Measurements from ENCODE around the gene CDAN1.
"Not testable (repeated sequence)": the region's sequence is repeated elsewhere in the genome, so short reads cannot be mapped to it uniquely, and the experiment has no call there.

The CDAN1 gene, protein sequence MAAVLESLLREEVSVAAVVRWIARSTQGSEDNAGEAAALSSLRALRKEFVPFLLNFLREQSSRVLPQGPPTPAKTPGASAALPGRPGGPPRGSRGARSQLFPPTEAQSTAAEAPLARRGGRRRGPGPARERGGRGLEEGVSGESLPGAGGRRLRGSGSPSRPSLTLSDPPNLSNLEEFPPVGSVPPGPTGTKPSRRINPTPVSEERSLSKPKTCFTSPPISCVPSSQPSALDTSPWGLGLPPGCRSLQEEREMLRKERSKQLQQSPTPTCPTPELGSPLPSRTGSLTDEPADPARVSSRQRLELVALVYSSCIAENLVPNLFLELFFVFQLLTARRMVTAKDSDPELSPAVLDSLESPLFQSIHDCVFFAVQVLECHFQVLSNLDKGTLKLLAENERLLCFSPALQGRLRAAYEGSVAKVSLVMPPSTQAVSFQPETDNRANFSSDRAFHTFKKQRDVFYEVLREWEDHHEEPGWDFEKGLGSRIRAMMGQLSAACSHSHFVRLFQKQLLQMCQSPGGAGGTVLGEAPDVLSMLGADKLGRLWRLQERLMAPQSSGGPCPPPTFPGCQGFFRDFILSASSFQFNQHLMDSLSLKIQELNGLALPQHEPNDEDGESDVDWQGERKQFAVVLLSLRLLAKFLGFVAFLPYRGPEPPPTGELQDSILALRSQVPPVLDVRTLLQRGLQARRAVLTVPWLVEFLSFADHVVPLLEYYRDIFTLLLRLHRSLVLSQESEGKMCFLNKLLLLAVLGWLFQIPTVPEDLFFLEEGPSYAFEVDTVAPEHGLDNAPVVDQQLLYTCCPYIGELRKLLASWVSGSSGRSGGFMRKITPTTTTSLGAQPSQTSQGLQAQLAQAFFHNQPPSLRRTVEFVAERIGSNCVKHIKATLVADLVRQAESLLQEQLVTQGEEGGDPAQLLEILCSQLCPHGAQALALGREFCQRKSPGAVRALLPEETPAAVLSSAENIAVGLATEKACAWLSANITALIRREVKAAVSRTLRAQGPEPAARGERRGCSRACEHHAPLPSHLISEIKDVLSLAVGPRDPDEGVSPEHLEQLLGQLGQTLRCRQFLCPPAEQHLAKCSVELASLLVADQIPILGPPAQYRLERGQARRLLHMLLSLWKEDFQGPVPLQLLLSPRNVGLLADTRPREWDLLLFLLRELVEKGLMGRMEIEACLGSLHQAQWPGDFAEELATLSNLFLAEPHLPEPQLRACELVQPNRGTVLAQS

DNA sequence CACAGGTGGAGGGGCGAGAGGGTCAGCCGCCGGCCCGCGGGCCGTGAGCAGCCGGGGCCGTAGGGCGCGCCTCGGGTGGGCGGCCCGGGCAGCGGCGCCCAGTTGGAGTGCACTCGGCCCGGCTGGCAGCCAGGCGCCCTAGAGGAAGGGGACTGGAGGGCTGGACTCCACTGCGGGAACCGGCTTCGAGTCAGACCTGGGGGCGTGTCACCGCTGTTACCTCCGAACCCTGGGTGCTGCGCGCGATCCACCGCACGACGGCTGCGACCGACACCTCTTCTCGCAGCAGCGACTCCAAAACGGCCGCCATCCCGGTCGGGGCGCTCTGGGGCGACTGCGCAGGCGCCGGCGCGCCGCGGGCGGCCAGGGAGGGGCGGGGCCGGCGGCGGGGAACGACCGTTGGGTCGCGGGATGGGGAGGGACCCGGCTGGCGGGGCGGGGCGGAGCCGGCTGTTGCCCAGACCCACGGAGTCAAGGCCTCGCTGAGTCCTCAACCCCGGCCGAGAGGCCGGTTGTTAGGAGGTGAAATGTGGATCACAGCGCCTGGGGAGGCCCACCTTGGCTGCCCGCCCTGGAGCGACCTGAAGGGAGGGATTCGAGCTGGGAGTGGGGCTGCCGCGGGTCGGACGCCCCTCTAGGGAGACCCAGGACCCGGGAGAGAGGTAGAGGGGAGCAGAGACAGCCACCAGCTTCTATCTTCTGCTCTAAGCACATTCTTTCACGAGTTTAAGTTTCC, at the start of gene CDAN1:
Gene CDAN1 (minus strand): TSS at position 336 of the 736 bp plus-strand sequence. CDS start 26 bp downstream, at position 310.
- DNase-seq, result peak; percentile 77

DNA sequence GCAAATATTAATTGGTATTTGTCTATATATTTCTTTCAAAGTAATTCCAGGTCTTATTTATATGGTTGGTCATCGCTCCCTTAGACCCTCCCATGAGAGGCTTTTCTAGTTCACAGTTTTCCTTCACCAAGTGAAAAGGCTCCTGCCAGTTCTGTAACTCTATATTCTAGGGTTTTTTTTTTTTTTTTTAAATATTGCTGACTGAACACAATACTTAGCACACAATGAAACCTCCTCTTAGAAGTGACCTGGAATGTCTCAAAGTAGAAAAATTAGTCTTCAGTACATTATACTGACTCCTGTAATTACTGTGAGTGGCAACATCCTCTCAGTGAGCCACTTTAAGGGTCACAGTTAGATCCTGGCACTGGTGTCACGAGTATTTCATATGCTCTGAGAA, 48.6 kb upstream of the CDAN1 start:
- no peak for DNase-seq

DNA sequence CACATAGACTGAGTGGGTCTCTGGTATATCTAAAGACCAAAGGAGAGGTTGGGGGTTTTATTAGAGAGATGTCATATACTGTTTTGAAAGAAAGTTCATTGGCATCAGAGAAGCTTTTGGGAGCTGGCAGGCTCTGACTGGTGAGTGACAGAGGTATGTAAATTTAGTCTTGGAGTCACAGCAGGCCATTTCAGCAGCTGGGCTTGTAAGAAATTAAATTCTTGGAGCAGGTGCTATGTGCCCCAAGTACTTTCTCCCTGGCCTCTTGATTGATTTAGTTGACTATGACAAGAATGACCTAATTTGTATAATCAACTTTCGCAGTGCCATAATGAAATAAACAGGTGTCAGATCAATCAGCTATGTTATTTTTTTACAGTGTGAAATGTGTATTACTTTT, 47.8 kb upstream of the CDAN1 start:
- DNase-seq, result no peak

DNA sequence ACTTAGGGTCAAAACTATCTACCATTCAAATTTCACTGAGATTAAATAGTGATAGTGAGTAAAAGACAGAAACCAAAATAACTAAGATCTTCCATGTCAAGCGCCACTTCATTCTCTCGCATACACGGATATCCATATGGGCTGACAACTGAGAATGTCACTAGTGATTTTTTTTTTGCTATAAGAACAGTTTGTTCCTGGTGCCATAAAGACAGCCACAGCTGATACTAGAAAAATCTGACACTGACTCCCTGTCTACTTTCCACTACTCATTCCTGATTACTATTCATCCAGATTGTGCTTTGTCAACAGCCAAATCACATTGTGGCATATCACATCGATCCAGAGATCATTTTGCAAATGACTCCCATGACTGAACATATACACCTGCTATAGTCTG, 45.8 kb upstream of the CDAN1 start:
- no peak for DNase-seq

DNA sequence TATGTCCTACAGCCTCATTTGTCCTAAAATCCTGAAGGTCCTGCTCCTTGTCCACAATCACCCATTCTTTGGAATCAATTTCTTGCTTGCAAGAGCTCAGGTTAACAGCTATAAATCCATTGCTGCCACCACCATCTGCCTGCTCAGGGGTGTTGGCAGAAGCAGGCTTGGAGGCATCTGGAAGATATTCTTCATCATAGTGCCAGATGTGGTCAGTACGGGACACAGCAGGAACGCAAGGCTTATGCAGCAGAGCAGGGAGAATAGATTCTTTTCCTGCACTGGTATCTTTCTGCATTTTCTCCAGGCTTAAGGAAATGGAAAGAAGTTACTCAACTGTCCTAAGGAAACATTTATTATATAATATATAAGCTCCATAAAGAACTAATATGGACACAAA, 38.5 kb upstream of the CDAN1 start:
- no peak for DNase-seq

DNA sequence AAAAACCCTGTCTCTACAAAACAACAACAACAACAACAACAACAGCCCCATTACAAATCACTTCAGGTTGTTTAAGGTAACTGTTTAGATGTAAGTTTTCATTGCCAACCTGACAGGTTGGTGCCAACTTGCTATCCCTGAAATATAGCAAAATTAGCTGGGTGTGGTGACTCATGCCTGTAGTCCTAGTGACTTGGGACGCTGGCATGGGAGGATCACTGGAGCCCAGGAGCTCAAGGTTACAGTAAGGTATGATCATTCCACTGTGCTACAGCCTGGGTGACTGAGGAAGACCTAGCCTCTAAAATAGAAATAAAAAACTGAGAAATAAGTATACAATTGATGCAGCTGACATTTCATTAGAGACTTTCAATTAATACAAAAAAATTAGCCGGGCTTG, 36.0 kb upstream of the CDAN1 start:
- no peak for DNase-seq

DNA sequence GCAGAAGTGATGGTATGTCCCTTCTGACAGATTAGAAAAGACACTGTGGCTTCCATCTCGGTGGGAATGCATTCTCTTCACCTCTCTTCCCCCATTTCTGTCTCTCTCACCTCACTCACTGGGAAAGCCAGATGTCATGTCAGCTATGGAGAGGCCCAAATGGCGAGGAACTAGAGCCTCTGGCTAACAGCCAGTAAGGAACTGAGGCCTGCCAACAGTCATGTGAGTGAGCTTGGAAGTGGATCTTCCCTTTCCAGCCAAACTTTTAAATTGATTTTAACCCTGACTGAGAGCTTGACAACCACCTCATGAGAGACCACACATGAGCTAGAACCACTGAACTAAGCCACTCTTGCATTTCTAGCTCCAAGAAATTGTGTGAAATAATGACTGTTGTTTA, 35.2 kb upstream of the CDAN1 start:
- DNase-seq, result peak; percentile 72

DNA sequence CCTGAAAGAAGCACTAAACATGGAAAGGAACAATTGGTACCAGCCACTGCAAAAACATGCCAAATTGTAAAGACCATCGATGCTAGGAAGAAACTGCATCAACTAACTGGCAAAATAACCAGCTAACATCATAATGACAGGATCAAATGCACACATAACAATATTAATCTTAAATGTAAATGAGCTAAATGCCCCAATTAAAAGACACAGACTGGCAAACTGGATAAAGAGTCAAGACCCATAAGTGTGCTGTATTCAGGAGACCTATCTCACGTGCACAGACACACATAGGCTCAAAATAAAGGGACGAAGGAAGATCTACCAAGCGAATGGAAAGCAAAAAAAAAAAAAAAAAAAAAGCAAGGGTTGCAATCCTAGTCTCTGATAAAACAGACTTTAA, 29.2 kb upstream of the CDAN1 start:
- DNase-seq, result not testable (repeated sequence)

DNA sequence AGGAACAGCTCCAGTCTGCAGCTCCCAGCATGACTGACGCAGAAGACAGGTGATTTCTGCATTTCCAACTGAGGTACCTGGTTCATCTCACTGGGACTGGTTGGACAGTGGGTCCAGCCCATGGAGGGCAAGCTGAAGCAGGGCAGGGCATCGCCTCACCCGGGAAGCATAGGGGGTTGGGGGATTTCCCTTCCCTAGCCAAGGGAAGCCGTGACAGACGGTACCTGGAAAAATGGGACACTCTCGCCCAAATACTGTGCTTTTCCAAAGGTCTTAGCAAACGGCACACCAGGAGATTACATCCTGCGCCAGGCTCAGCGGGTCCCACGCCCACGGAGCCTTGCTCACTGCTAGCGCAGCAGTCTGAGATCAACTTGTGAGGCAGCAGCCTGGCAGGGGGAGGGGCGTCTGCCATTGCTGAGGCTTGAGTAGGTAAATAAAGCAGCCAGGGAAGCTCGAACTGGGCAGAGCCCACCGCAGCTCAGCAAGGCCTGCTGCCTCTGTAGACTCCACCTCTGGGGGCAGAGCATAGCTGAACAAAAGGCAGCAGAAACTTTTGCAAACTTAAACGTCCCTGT, 27.3 kb upstream of the CDAN1 start:
- not testable (repeated sequence) for DNase-seq

DNA sequence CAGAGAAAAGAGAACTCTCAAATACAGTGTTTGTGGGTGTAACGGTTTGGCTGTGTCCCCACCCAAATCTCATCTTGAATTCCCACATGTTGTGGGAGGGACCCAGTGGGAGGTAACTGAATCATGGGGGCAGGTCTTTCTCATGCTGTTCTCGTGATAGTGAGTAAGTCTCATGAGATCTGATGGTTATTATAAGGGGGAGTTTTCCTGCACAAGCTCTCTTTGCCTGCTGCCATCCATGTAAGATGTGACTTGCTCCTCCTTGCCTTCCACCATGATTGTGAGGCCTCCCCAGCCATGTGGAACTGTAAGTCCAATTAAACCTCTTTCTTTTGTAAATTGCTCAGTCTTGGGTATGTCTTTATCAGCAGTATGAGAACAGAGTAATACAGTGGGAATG, 24.9 kb upstream of the CDAN1 start:
- not testable (repeated sequence) for DNase-seq

DNA sequence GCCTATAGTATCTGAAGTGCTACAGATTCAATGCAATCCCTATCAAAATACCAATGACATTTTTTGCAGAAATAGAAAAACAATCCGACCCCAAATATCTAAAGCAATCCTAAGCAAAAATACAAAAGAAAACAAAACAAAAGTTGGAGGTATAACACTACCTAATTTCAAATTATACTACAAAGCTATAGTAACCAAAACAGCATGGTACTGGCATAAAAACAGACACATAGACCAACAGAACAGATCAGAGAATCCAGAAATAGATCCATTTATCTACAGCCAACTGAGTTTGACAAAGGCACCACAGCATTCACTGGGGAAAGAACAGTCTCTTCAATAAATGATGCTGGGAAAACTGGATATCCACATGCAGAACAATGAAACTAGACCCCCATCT, 23.8 kb upstream of the CDAN1 start:
- DNase-seq, result no peak

DNA sequence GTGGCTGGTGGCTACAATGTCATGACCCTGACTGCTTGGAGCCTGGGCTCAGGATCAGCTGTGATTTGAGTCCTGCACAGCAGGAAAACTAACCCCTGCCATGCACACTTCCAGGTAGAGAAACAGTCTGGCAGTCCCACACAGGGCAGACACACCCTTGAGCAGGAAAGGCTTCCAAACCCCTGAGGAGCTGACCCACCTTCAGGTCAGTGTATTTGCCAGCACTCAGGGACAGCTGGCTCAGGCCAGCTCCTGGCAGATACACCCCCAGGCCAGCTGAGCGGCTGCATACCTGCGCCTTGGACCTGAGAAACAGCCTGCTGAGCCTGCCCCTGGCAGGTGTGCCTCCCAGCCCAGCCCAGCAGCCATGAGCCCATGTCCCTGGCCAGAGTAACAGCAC, 22.2 kb upstream of the CDAN1 start:
- DNase-seq, result no peak

DNA sequence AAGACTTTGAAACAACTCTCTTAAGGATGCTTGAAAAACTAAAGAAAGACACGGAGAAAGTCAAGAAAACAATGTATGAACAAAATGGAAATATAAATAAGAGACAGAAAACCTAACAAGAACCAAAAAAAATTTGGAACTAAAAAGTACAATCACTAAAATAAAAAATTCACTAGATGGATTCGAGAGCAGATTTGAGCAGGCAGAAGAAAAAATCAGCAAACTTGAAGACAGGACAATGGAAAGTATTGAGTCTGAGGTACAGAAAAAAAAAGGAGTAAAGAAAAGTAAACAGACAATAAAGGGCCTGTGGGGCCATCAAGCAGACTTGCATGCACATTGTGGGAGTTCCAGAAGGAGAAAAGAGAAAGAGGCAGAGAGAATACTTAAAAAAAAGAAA, 13.4 kb upstream of the CDAN1 start:
- DNase-seq, result no peak

DNA sequence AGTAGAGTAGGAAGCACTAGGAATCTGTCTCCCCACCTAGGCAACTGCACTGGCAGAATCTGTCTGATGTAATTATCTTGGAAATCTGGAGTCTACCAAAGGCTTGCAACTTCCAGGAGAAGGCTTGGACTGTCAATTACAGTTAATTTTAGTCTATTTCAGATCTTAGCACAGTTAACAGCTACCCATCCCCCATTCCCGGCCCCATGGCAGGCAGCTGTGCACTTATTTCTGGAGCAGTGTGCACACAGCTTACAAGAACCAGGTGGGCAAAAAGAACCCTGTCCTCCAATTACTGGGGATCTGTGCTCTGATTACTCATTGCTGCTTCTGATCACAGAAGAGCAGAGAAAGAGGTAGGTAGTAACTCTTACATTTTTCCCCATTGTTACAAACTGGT, 12.3 kb upstream of the CDAN1 start:
- DNase-seq, result peak; percentile 43

DNA sequence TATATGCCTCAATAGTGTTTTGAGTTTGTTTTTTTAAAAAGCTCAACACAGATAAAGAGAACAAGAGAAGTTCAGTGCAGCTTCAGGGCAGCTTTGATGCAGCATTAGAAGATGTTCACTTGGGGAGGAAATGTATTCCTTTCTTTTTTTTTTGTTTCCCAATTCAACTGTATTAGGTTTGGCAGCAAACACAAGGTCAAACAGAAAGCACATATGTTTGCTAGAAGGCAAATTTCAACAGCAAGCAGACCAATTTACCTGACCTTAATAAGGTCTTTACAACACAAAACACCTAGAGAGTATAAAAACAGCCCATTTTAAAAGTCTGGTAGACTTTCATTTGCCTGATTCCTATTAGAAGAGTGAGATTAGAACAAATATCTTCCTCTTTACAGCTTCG, 7.3 kb upstream of the CDAN1 start:
- no peak for DNase-seq

DNA sequence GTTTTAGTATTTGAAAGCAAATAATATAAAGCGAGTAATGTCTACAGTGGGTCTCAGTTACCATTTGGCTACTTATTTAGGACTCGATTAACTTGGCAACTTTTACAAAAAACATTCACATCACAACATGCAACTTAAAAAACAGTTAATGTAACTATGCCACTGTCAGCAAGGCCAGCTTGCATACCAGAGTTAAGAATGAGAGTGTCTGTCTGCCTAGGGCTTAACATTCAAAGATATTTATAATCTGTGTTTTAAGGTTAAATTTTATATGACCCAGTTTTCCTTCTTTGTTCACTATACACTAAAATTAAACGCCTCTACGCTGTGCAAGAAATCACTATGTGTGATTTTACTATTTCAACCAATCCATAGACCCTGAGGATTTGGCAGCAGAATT, 5.2 kb upstream of the CDAN1 start:
- no peak for DNase-seq

DNA sequence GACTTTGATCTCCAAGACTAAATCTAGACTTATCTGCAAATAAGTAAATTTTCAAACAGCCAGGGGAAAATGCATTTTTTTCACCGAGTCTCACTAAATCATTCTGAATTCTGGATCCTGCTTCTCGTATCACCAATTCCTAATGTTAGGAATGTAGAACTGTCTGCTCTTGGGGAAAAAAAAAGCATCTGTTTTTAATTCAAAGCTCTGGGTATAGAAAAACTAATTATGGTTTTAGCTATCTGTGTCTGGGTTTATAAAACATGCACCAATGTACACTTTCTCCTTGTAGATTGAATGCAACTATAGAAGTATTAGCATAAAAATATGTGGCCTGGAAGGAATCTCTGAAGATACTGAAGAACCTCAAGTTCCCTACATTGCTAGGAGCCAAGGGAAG, 4.8 kb upstream of the CDAN1 start:
- no peak for DNase-seq

DNA sequence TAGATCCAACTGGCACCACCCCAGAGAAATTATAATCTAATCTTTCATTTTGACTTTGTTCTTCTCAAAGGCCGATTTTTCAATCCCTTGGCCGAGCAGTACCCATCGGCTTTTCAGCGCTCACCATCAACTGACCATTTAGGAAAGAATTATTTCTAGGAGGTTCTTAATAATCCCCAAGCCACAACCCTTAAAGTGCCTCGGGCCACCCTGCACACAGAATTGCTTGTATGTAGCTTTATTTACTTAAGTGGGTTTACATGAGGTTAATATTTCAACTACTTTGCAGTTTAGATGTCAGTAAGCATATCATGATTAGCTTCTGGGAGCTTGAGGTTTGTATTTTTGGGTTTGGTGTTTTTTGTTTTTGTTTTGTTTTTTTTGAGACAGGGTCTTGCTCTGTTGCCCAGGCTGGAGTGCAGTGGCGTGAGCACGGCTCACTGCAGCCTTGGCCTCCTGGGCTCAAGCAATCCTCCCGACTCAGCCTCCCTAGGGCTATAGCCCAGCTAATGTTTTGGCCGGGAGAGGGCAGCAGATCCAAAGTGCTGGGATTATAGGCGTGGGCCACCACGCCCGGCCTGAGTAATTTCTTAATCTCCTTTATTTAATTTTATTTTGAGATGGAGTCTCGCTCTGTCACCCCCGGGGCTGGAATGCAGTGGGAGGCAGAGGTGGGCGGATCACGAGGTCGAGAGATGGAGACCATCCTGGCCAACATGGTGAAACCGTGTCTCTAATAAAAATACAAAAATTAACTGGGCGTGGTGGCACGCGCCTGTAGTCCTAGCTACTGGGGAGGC, 801 bp upstream of the CDAN1 start:
- DNase-seq, result no peak

DNA sequence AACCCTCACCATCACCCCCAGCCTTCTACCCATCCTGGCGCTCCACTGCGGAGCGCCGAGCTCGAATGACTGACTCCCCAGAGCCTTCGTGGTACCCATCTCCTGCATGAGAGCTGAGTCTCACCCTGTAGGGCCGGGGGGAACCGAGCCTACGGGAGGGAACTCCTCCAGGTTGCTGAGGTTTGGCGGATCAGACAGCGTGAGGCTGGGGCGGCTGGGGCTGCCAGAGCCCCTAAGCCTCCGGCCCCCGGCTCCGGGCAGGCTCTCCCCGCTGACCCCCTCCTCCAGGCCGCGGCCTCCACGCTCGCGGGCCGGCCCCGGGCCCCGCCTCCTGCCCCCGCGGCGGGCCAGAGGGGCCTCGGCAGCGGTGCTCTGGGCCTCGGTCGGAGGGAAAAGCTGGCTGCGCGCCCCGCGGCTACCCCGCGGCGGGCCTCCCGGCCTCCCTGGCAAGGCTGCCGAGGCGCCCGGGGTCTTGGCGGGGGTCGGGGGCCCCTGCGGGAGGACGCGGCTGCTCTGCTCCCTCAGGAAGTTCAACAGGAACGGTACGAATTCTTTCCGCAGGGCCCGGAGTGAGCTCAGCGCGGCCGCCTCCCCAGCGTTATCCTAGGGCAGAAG, 643 bp downstream of the CDAN1 start:
- DNase-seq, result no peak

DNA sequence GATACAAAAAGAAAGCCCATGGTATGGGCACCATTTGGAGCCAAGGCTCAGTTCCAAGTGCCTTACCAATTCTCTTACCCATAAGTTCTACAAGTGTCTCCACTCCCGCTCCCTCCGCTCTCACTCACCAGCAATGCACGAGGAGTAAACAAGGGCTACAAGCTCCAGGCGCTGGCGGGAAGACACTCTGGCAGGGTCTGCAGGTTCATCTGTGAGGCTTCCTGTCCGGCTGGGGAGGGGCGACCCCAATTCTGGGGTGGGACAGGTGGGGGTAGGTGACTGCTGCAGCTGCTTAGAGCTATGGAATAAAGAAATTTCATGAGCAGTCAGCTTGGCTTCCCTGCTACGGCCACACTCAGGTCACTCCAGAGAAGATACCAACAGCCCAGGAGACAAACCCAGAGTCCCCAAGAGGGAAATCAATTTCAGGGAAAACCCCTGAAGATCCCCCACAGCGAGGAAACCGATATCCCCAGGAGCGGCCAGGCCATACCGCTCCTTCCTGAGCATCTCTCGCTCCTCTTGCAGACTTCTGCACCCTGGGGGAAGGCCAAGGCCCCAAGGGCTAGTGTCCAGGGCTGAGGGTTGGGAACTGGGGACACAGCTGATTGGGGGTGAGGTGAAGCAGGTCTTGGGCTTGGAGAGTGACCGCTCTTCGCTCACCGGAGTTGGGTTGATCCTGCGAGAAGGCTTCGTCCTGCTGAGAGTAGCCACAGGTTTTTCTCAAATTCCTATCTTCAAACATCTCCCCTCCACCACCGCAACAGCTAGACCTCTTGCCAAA, 1.4 kb downstream of the CDAN1 start:
- no peak for DNase-seq
